HL-60/S4 (cell line): ENCODE measurements around the gene PMPCA.

ENCODE experiments used
- in situ Hi-C: fragments of 300-500 bp; cut with MboI; formaldehyde crosslinking; loops from 2 replicates; pipeline ENCODE4 v1.14.3; 2022; ENCODE audit warnings: low sequenced_read_pairs

Gene PMPCA

GRCh38 chr9:136410500-136411287, at the start of gene PMPCA, which contains the start of gene ENTR1:
PMPCA (plus strand) TSS chr9:136410658; CDS start chr9:136410669, 11 bp downstream.
ENTR1 (minus strand) TSS chr9:136410614; CDS start chr9:136410397, 217 bp downstream.
- in situ Hi-C loops, result no loop called here

- in situ Hi-C loops, result no loop called here
Observed at GRCh38 chr9:136361047-136361753, 49.3 kb upstream of the PMPCA start.

GRCh38 chr9:136361754-136362449, 48.6 kb upstream of the PMPCA start:
- in situ Hi-C loops, result no loop called here

GRCh38 chr9:136362450-136362784, 48.0 kb upstream of the PMPCA start:
- in situ Hi-C loops, result no loop called here

GRCh38 chr9:136363106-136363948, 47.1 kb upstream of the PMPCA start, which contains the start of gene DNLZ:
DNLZ (minus strand) TSS chr9:136363744; CDS start chr9:136363714, 30 bp downstream.
- in situ Hi-C loops, result no loop called here

GRCh38 chr9:136363949-136364748, 46.3 kb upstream of the PMPCA start:
- in situ Hi-C loops, result no loop called here

GRCh38 chr9:136364942-136365774, 45.3 kb upstream of the PMPCA start:
- in situ Hi-C loops, result no loop called here

- in situ Hi-C loops, result no loop called here
Observed at GRCh38 chr9:136365775-136366222, 44.7 kb upstream of the PMPCA start.

GRCh38 chr9:136366826-136367225, 43.6 kb upstream of the PMPCA start:
- in situ Hi-C loops, result no loop called here

GRCh38 chr9:136367296-136368145, 42.9 kb upstream of the PMPCA start:
- in situ Hi-C loops, result no loop called here

GRCh38 chr9:136368190-136368589, 42.3 kb upstream of the PMPCA start:
- in situ Hi-C loops, result no loop called here

GRCh38 chr9:136370037-136370436, 40.4 kb upstream of the PMPCA start:
- in situ Hi-C loops, result no loop called here

GRCh38 chr9:136370687-136371532, 39.5 kb upstream of the PMPCA start:
- in situ Hi-C loops, result no loop called here

- in situ Hi-C loops, result no loop called here
Observed at GRCh38 chr9:136371533-136371880, 39.0 kb upstream of the PMPCA start.

GRCh38 chr9:136372006-136372405, 38.5 kb upstream of the PMPCA start:
- in situ Hi-C loops, result no loop called here

- in situ Hi-C loops, result no loop called here
Observed at GRCh38 chr9:136372561-136373299, 37.7 kb upstream of the PMPCA start.
